GM21515 (cell line): ENCODE results near the gene C19orf85.
"Not testable (repeated sequence)": the region's sequence is repeated elsewhere in the genome, so short reads cannot be mapped to it uniquely, and the experiment has no call there.

Source experiments
- ATAC-seq: cut with Tn5 transposase; IDR thresholded peaks from one replicate; pipeline ENCODE4 v1.9.1; 2021; ENCODE audit not compliant: unreplicated experiment

The C19orf85 gene

DNA sequence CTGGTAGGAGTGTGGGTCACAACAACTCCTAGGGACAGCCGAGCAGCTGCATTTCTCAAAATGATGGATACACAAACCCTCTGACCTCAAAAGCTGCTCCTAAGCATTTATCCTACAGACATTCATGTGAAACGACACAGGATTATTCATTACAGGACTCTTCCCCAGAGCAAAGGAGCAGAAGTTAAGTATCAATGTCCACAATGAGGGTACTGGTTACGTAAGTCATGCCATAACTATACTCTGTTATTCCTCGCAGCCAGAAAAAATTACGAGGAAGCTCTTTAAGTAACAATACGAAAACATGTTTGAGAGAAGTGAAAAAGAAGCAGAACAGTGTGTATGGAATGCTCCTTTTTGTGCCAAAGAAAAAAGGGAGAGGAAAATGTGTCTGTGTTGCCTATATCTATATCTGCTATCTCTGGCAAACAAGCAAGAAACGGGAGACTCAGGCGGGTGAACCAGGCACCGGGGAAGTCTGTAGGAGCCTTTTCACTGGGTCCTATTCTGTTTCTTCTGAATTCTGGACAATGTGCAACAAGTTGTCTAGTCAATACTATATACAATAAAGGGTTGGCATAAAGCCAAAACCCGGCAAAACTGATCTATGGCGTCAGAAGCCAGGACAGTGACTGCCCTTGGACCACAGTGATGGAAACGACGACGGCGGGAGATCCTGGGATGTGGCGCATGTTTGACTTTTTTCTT, 4.4 kb downstream of the C19orf85 start:
- no peak for ATAC-seq

DNA sequence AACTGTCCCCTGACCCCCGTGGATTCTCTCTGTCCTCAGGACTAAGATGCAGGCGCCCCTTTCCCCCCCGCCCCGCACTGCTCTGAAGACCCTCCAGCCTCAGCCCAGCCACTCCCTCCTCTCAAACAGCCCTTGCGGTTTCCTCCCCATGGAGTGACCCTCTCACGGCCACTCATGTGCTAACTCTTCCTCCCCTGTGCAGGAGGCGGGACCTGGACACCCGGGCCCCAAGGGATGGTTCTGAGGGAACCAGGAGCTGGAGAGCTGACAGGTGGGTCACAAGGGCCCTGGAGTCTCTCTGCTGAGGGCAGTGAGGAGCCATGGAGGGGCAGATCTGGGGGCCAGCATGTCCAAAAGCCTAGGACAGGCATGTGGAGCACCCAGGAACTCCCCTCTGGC, 5.0 kb downstream of the C19orf85 start:
- ATAC-seq, result no peak

DNA sequence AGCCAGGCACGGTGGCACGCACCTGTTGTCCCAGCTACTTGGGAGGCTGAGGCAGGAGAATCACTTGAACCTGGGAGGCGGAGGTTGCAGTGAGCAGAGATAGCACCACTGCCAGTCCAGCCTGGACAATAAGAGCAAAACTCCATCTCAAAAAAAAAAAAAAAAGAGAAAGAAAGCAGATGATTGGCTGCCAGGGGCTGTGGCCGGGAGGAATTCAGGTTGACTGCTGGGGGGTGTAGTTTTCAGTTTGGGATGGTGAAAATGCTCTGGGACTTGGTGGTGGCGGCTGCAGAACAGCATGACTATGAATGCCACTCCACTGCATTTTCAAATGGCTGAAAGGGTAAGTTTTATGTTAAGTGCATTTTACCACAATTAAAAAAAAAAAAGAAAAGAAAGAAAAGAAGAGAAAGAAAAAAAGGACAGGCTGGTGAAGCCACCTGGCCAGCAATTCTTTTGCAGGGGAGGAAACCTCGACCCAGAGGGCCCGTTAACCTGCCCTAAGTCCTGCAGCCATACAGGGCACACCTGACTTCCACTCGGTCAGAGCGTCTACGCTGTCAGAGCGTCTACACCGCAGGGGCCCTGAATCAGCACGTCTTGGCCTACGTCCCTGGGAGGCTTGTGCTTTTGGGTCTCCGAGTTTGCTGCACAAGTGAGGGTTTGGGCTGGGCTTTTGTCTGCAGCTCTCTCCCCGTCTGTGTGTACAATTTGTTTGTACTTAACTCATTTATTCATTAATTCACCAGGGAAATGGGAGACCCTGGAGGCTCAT, 6.7 kb downstream of the C19orf85 start:
- no peak for ATAC-seq

GRCh38 chr19:55456347-55456746, 8.2 kb downstream of the C19orf85 start:
- ATAC-seq, result no peak

DNA sequence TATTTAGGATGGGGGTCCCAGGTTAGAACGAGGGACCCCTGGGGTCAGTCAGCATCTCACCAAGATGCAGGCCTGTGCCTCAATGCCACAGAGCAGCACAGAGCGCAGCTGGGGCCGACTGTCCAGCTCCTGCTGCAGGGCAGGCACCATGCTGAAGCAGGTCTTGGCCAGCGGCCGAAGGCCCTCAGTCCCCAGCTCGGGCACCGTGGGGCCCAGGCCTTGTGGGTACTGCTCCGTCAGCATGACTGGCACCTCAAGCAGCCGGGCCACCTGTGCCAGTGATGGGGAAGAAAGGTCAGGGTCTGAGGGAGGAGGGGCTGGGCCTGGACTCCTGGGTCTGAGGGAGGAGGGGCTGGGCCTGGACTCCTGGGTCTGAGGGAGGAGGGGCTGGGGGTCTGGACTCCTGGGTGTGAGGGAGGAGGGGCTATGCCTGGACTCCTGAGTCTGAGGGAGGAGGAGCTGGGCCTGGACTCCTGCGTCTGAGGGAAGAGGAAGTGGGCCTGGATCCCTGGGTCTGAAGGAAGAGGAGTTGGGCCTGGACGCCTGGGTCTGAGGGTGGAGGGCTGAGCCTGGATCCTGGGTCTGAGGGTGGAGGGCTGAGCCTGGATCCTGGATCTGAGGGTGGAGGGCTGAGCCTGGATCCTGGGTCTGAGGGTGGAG, 8.8 kb downstream of the C19orf85 start:
- ATAC-seq, result no peak

- ATAC-seq, result no peak
These were observed 9.7 kb downstream of the C19orf85 start for GRCh38 chr19:55454787-55455243.

- ATAC-seq, result no peak
These were observed 10.9 kb downstream of the C19orf85 start for GRCh38 chr19:55453511-55454260.

- no peak for ATAC-seq
These were observed 11.7 kb downstream of the C19orf85 start for GRCh38 chr19:55452749-55453346.

- ATAC-seq, result no peak
These were observed 12.4 kb downstream of the C19orf85 start for GRCh38 chr19:55451965-55452748.

DNA sequence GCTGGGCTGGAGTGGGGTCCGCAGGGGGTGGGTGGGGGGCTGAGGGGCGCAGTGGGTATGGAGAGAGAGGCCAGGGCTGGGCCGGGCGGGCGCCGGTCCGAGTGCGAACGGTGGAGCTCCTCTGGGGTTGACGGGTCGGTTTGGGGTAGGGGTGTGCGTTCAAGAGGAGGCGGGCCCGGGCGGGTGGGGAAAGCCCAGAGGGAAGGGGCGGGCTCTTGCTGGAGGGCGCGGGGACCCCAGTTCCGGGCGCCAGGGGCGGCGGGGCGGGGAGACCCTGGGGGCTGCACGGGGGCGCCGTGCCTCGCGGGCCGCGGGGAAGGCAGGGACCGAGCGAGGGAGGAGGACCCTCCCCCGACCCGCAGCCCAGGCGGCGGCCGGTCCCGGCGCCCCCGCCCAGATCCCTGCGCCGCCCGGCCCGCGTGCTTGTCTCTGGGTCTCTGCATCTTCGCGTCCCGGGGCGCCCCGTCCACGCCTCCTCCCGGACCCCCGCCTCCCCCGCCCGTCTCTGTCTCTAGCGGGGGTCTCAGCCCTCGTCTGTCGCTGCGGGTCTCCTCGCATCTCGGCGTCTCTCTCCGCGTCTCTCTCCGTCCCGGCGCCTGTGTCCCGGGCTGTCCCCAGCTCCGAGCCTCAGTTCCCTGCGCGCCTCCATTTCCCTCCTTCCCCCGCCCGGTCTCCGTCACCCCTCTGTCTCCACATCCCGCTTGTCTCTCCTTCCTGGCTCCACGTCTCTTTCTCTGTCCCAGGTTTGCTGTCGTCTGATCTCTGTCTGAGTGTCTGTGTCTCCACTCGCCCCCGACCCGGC, 13.2 kb downstream of the C19orf85 start:
- ATAC-seq, result no peak

DNA sequence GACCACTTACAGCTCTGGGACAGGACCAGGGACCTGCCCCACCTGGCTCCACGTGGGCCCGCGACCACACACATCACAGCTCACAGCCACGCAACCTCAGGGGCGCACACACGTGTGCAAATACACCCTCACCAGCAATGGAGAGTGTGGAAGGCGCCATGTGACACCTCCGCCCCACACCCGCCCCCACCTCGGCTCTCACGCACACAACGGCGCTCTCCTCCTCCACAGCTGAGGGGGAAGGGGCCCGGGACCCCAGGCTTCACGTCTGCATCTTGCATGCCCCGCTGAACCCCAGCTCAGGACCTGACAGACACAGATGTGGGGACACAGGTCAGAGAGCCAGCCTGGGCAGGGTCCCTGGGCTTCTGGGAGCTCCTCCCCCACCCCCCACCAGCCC, 15.1 kb downstream of the C19orf85 start:
- no peak for ATAC-seq

DNA sequence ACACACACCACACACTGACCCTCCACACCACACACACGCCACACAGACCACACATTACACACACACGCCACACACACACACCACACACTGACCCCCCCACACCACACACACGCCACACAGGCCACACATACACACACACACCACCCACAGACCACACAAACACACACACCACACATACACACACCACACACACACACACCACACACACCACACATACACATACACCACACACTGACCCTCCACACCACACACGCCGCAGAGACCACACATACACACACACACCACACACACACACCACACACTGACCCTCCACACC, 16.4 kb downstream of the C19orf85 start:
- ATAC-seq, result not testable (repeated sequence)

- ATAC-seq, result no peak
These were observed 17.0 kb downstream of the C19orf85 start for GRCh38 chr19:55447421-55448174.

GRCh38 chr19:55446060-55446459, 18.5 kb downstream of the C19orf85 start:
- no peak for ATAC-seq

DNA sequence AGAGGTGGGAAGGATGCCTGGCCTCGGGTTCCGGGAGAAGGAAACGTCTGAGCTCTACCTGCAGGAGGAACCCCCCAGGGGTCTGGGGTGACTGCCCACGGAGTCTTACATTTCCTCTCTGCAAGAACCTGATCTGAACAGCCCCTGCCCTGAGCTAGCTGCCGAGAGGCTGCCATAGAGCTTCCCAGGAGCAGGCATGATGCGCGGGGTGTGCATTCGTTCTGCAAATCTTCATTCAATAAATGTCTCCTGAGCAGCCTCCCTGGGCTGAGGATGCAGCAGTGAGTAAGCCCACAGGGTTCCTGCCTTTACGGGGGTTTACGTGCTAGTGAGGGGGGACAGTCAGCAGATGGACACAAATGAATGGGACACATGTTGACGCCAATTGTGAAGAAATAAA, 19.9 kb downstream of the C19orf85 start:
- ATAC-seq, result no peak

DNA sequence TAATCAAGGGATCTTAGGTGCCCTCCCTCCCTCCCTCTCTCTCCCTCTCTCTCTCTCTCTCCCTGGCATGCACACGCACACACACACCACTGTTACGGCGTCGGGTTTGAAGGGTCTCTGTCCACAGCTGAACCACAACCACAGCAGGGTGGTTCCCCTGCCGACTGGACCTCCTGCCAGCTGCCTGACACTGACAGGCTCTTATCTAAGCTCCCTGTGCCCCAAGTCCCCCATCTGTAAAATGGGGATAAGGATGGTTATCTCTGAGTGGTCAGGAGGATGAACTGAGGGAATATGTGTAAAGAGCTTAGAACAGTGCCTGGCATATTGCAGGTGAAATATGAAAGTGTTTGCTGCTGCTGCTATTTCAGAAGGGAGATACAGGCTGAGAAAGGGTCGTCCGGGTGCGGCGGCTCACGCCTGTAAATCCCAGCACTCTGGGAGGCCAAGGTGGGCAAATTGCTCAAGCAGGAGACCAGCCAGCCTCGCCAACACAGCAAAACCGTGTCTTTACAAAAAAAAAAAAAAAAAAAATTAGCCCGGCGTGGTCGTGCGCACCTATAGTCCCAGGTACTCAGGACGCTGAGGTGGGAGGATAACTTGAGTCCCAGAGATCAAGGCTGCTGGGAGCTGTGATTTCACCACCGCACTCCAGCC, 20.6 kb downstream of the C19orf85 start:
- ATAC-seq, result no peak

DNA sequence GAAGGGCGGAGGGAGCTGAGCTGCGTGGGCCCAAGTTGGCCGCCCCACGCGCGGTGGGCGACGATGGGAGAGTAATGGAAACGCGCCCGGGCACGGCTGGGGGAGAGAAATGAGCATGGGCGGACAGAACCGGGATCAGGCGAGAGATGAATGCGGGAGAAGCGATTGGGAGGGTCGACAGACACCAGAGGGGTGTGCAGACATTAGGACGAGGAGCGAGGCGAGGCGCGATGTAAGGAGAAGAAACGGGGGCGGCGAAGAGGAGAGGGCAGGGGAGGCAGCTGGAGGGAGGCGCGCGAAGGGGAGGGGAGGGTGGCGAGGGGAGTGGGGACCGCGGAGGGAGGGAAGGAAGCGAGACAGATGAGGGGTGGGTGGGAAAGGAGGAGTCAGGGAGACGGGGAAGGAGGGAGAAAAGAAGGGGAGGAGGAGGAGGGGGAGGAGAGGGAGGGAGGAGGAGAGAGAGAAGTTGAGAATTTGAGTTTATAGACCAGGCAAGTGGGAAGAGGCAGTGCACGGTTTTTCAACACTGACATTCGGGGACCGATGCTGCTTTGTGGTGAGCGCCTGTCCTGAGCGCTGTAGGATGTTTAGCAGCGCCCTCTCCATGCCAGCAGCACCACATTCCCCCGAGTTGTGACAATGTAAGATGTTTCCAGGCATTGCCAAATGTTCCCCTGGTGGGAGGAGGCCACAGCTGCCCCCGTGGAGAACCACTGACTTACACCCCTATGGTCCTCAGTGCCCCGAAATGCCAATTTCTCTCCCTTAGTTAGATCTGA, 21.3 kb downstream of the C19orf85 start, which contains the start of gene SHISA7:
Gene SHISA7, minus strand, starts transcription at position 256 of the 779 bp plus-strand sequence. CDS start 437 bp downstream, outside the sequence.
- ATAC-seq, result no peak
